GM04504 (cell line): Measurements from ENCODE around the gene CD4.

Experiments used
- DNase-seq: peaks from one replicate; pipeline ENCODE4 v3.0.0-alpha.2; 2012; ENCODE audit warnings: low read depth

The CD4 gene

DNA sequence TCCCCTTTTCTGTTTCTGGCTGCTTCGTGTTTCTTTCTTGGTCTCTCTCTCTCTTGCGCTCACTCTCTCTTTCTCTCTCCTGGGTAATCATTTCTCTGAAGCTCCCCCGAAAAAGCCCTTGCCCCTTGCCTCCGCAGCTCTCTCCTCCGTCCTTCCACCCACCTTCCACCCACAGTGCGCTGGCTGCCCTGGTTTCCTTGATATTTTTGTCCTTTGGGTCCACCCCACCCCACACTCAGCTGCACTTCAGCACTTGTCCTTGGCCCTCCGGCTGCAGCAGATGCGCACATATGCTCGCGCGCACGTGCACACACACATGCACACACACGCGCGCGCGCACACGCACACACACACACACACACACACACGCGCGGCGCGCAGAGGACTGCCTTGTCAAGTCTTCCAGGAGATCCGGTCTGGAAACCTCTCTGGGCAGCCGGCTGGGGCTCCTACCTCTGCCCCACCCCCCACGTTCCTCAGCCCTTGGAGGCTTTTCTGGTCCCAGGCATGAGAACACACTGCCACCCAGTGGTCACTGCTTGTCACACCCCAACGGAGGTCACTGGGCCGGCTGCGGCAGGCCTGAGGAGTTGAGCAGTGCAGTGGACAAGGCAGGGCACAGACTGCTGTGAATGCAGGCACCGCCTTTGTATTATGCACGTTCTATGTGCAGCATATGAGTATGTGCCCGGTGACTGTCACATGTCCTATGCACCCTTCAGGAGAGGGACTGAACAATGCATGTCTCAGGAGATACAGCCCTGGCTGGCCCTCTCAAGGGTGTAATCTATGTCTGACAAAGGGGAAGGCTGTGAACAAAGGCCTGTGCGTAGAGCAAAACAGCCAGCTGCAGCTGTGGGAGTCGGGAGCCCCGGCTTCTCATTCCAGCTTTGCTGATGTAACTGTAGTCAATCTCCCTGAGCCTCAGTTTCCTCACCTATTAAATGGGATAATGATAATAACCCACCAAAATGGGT lies 10.5 kb upstream of the CD4 start:
- DNase-seq: peak; percentile 87

DNA sequence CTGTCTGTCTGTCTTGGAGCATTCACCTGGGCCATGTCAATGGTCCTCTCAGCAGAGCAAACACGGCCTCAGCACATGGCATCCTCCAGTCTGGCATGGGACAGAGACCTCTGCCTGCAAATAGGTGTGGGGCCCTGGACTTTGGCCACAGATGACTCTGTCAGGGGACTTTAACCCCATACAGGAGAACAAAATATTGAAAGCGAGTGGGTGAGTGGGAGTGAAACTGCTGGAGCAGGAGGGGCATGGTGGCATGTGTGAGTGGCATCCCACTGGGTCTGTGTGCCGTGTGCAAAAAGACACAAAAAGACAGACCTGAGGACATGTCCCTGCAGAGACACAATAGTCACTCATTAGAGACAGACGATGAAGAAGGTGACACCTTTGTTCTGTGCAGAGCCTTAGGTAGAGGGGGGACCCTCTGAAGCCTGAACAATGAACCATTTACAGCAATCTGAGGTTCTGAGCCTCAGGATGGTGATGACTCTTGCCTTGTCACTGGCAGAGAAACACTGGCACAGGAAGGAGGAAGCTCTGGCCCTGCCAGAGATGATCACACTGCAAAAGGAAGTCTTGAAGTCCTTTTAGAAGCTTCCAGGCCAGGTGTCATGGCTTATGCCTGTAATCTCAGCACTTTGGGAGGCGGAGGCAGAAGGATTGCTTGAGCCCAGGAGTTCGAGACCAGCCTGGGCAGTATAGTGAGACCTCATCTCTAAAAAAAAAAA lies 9.5 kb upstream of the CD4 start:
- DNase-seq: no peak

DNA sequence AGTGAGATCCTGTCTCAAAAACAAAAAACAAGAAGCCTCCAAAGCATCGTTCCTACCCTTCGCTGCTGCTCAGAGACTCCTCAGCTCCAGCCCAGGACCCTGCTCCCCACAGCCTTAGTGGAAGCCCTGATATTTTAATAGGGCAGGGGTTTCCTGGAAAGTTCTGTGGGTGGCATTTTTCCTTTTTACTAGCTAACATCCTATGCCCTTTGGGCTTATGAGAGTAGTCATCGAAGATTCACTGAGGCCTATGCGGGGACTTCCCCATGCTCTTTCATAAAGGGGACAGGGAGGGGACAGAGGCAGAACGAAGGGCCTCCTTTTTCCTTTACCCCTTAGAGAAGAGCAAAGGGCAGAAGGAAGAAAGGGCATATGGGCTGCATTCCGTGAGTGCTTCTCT lies 8.8 kb upstream of the CD4 start:
- no peak for DNase-seq

DNA sequence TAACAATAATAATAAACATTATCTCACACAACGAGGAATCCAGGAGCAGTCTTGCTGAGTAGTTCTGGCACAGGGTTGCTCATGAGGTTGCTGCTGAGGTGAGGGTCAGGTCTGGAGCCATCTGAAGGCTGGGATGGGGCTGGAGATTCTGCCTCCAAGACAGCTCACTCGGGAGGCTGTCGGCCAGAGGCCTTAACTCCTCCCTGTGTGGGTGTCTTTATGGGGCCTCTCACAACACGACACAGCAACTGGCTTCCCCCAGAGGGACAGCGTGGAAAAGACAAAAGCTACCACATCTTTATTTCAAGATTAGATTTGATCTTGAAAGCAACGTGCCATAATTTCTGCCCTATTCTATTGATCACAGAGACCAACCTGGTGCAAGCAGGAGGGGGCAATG lies 7.2 kb upstream of the CD4 start:
- no peak for DNase-seq

DNA sequence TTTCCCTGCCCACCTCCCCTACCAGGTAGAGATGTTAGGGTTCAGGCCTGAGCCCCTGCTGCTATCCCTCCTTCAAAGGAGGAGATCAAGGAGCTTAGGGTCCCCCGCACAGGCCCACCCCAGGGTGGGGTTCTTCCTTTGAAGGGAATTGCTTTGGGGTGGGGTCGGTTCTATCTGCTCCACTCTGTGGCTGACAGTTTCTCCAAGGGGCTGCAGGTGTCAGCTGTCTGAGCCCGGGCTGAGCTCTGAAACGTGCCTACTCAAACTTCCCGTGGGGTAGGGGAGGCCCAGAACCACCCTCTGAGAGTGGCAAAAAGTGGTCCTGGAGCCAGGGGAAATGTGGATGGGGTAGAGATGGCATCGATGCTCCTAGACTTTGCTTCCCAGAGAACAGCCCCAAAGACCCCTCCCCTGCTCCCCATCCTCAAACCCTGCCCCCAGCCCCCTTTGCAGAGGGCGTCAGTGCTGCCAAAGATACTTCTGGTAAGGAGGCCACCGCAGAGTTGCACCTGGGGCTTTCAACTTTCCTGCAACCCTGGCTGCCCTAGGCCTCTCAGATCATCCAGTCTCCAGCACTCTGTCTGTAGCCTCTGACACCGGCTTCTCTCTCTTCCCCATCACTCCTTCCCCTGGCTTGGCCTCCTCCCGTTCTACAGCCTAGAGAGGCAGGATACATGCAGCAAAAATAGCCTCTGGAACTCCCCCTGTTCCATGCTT lies 6.3 kb upstream of the CD4 start:
- DNase-seq: no peak

DNA sequence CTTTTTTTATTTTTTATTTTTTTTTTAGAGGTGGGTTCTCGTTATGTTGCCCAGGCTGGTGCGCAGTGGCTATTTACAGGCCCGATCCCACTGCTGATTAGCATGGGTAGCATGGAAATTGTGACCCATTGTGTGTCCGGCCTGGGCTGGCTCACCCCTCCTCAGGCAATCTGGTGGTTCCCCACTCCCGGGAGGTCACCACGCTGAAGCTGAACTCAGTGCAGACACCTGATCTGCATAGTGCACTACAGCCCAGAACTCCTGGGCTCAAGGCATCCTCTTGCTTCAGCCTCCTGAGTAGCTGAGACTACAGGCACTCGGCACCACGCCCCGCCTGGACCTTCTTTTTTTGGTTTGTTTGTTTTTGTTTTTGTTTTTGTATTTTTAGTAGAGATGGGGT lies 5.5 kb upstream of the CD4 start:
- no peak for DNase-seq

DNA sequence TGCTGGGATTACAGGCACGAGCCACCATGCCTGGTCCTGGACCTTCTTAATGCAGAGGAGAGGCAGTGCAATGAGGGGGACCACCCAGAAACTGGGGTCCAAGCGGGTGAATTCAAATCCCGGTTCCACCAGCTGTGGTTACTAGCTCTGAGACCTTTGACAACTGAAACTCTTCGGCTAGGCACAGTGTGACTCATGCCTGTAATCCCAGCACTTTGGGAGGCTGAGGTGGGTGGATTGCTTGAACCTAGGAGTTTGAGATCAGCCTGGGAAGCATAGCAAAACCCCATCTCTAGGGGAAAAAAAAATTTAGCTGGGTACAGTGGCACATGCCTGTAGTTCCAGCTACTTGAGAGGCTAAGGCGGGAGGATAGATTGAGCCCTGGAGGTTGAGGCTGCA lies 5.0 kb upstream of the CD4 start:
- no peak for DNase-seq

DNA sequence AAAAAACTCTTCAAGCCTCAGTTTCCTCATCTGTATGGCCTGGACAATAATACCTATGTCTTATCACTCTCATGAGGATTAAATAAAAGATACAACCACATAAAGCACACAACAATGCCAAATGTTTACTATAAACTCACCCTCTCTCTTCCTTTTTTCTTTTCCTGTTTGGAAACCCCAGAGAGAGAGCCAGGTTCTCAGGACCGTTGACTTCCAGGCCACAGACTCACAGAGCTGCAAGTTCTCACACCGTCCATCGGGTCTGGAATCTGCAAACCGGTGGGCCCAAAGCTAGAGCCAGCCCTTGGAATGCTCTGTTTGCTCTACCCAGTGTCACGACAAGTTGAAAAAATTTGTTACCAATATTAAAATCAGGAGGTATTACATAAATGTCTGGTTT lies 4.6 kb upstream of the CD4 start:
- DNase-seq: no peak

DNA sequence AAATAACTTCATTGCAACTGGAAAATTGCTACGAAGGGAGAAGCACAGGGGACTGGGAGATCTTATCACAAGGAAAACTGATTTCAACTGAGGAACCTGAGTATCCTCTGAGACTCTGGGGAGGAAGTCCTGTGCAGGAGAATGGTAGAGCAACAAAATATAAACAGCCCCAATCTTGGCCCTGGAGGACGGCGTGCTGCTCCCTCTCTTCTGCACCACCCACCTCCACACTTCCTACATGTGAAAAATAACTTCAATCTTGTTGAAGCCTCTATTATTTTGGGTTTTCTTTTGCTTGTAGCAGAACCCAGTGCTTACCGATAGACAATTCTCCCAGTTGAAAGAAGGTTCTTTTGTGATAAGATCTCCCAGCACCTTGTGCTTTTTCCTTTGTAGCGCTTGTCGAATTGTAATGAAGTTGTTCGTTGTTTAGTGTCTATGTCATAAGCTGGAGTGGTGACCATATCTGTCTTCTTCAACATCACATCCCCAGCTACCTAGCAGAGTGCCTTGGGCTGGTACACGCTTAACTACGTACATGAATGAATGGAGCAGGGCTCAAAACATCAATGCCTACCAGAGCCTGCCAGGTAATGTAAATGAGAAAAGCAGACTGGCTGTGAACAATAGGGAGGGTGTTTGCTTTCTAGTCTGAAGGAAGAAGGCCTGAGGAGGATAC lies 2.8 kb upstream of the CD4 start:
- no peak for DNase-seq

DNA sequence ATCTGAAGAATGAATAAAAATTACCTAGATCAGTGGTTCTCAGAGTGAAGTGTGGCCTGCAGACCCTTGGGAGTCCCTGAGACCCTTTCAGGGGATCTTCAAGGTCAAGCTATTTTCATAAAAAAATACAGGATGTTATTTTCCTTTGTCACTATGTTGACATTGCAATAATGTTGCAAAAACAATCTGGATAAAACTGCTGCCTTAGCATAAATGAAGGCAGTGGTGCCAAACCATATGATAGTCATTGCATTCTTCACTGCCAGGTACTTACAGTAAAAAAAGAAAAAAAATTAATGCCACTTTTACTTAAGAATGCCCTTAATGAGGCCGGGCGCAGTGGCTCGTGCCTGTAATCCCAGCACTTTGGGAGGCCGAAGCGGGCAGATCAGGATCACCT lies 2.0 kb upstream of the CD4 start:
- DNase-seq: no peak

DNA sequence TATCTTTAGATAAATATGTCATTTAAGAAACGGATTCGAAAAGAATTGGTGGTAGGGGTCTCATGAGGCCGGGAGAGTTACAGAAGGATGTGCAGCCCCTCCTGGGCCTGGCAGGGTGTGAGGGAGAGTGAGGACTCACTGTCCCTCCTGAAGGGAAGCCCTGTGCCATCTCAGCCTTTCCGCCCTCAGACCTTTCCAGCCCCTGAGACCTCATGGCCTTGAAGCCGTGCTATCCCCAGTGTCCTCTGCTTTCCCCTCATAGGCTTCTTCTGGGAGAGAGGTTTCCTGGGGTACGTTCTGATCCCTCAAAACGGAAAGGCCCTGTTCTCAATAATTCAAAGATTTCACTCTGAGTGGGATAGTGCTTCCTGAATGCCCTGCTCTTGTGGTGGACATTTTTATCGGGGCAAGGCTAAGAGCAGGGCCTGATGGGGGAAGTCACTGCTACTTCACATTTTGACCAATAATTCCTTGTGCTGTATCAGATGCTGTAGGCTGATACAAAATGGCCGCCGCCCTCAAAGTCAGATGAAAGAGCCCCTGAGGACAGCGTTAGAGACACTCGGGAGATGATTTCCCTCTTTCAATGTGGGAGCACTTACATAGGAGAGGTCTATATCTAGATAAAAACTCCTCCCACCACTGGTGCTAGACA lies 1.3 kb downstream of the CD4 start:
- no peak for DNase-seq

DNA sequence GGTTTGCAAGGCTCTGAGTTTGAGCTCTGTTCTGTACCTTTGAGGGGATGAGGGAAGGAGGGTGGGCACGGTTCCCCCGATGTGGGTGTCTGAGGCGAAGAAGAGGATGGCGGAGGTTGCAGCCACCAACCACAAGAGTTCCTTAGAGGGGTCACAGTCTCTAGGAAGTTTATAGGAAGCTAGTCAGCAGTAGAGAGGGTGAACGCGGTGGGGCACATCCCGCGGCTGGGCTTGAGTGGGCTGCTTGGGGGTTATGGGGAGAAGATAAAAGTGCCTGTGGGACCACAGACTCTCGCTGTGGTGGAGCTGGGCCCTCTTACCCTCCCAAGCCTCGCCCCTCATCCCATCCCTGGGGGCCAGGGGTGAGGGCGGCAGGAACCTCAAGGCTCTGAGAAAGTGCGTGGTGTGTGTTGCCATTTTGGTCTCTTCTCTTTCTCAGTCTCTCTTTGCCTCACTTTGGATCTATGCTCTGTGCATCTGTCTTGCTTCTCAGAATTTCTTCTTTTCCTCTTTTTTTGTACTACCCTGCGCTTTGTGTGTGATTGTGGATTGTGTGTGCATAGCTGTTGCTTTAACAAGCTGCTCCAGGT lies 2.7 kb downstream of the CD4 start:
- DNase-seq: no peak

DNA sequence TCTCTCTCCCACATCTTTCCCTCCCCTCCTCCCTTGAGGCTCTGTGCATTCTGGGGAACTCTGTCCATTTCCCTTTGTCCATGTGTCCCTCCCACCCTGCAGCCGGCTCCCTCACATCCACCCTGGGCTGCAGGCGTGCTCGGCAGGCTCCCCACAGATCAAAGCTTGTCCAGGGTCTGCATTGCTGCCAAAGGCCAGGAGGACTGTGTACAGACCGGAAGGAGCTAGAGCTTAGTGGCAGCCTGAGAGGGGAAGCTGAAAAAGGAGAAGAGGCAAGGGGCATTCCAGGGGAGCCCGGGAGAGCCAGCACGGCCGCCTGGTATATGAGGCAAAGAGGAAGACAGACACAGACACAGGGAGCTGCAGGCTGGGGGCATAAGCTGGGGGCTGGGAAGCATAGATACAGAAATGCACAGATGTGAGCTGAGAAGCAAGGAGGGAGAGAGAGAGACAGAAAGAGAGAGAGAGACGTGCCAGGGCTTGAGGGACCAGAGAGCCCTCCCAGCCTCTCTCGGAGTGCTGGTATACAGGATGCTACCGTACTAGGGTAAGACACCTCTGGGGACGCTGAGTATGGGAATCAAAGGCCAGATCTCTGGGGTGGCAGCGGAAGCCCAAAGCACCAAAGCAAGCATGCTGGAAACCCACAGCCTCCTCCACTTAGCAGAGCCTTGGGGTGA lies 3.3 kb downstream of the CD4 start:
- DNase-seq: no peak

DNA sequence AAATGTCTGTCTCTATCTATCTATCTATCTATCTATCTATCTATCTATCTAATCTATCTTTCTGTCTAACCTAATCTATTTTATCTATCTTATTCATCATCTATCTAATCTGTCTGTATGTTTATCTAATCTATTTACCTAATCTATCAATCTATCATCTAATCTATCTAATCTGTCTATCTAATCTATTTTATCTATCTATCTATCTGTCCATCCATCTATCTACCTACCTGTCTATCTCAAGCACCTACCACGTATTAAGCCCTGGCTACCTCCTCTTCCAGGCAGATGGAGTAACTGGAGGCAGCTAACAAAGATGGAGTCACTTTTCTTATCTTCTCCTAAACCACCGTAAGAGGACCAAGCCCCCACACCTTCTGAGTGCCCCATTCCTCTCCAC lies 5.8 kb downstream of the CD4 start:
- DNase-seq: no peak

DNA sequence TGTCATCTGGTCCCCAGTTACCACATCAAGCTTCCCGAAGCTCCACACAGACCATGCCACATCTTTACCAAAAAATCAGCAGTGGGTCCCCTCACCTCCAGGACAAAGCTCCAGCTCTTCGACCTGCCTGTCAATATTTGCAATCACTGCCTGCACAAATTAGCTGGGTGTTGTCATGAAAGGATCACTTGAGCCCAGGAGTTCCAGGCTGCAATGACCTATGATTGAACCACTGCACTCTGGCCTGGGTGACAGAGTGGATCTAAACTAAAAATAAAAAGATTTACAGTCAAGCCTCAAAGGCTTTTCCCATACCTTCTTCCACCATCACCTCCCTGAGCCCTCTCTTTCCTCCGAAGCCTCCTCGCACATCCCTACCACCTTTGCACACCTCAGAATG lies 7.2 kb downstream of the CD4 start:
- DNase-seq: no peak

DNA sequence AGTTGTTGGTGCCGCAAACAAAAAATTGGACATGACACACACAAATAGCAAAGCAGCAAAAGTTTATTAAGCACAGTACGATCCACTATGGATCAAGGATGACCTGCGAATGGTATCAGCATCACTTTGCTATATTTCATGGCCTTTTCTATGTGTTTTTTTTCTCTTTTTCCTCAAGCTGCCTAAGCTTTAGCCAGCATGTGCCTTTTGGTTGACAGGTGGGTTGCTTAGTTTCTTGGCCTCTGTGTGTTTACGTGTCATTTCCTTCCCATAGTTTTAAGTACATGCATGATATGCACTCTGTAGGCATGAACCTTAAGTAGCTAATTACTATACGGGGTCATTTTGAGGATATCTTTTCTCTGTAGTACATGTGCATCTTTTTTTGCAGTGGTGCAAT lies 9.8 kb downstream of the CD4 start:
- no peak for DNase-seq

DNA sequence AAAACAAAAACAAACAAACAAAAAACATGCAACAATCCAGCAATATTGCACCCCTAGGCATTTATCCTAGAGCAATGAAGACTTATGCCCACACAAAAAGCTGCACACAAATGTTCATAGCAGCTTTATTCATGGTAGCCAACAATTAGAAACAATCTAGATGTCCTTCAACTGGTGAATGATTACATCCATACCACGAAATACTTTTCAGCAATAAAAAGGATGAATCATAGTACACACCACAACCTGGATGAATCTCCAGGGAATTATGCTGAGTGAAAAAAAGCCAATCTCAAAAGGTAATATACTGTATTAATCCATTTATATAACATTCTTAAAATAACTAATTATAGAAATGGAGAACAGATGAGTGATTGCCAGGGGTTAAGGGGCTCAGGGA lies 17.8 kb downstream of the CD4 start:
- no peak for DNase-seq

DNA sequence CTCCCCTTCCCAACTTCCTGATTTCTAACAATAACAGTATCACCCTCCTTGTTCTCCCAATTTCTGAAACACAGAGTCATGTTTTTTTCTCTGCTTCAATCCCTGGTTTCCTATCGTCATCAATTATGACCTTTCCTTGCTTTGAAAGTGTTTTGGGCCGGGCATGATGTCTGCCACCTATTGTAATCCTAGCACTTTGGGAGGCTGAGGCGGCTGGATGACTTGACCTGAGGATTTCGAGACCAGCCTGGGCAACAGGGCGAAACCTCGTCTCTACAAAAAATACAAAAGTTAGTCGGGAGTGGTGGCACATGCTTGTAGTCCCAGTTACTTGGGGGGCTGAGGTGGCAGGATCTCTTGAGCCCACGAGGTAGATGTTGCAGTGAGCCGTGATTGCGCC lies 19.7 kb downstream of the CD4 start:
- no peak for DNase-seq

DNA sequence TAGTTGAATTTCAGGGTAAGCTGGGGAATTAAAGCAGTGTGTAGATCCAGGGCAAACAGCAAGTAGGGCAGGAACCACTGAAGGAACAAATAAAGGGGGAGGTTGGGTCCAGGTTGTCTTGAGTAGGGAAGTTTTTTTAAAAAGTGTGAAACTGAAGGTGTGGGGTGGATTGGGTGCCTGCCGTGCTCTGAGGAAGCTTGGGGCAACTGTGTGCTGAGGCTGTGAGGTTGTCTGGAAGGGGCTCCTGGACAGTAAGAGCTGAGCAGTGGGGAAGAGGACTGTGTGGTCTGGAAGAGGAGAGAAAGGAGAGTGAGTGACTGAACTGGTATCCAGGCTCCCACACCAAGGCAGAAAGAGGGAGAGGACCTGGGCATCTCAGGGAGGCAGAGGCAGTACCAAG lies 21.4 kb downstream of the CD4 start:
- DNase-seq: no peak

DNA sequence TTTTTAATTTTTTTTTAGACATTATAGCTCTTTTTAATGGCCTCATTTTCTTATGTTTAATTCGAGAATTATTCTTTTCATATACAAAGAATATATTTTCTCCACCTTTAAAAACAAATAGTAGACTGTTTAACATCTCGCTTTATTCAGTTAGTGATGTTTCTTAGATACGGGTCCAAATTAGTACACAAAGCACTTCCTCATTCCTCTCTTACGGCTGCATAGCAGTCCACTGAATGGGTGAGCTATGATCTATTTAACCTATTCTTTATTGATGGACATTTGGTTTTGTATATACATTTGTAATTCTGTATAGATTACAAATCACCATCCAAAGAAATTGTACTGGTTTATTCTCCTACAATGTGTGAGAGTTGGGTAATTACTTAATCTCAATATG lies 24.0 kb downstream of the CD4 start:
- no peak for DNase-seq

DNA sequence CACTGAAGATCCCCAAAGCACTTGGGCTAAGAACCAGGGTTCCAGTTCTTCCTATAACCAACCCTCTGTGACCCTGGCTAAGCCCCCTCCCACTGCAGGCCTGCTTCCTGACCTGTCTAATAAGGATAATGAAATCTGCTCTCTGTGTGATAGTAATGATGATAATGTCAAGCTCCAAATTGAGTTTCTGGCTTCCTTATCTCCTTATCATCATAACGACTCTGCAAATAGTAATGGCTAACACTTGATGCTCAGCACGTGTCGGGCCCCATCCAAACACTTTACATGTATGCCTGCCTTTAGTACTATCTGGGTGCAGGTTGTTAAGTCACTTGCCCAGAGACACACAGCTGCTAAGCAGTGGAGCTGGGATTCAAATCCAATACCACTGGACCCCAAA lies 27.3 kb downstream of the CD4 start:
- DNase-seq: no peak
